NCI-H2081 treated with DMSO at 0.1 percent for 48 hours (cell line): ENCODE results near the gene MT2A.

Experiments
- DNase-seq: peaks from one replicate; lab custom pipeline; 2025; lab: John Stamatoyannopoulos, UW

MT2A gene

GRCh38 chr16:56639045-56639444 lies 30.7 kb downstream of the MT2A start:
- no peak for DNase-seq

GRCh38 chr16:56640076-56640475 lies 31.7 kb downstream of the MT2A start:
- DNase-seq = no peak

GRCh38 chr16:56641166-56641565 lies 32.8 kb downstream of the MT2A start:
- no peak for DNase-seq

GRCh38 chr16:56643080-56643778 lies 34.8 kb downstream of the MT2A start:
- no peak for DNase-seq

GRCh38 chr16:56643833-56644232 lies 35.4 kb downstream of the MT2A start:
- no peak for DNase-seq

GRCh38 chr16:56645311-56645710 lies 36.9 kb downstream of the MT2A start:
- no peak for DNase-seq

GRCh38 chr16:56645838-56646237 lies 37.5 kb downstream of the MT2A start:
- DNase-seq = no peak

GRCh38 chr16:56647641-56648431 lies 39.5 kb downstream of the MT2A start:
- no peak for DNase-seq

GRCh38 chr16:56649271-56649670 lies 40.9 kb downstream of the MT2A start:
- no peak for DNase-seq

- no peak for DNase-seq
Measured at GRCh38 chr16:56649820-56650219, 41.4 kb downstream of the MT2A start.

GRCh38 chr16:56651586-56651985 lies 43.2 kb downstream of the MT2A start, which contains the start of gene MT1B:
MT1B (plus strand) TSS chr16:56651886; CDS start chr16:56651954, 68 bp downstream.
- no peak for DNase-seq

GRCh38 chr16:56652600-56652999 lies 44.2 kb downstream of the MT2A start:
- no peak for DNase-seq

GRCh38 chr16:56653218-56653617 lies 44.8 kb downstream of the MT2A start:
- DNase-seq = no peak

GRCh38 chr16:56657555-56658326 lies 49.4 kb downstream of the MT2A start, which contains the start of gene MT1F:
MT1F (plus strand) TSS chr16:56657959; CDS start chr16:56658059, 100 bp downstream.
- no peak for DNase-seq

GRCh38 chr16:56658327-56658875 lies 50.0 kb downstream of the MT2A start:
- no peak for DNase-seq
